Tibial nerve (tissue), 4 donors: ENCODE data around the gene CCDC85C. TPM values are rescaled to one million over a fixed set of nuclear protein-coding genes. Genes with fewer than 3 reads are reported as not detected.
A peak's percentile ranks its signal among the peaks of the same experiment; 100 is the strongest.

ENCODE experiments used
- DNase-seq, 2 donors: peaks; one replicate each; pipeline ENCODE4 v3.0.0-alpha.2; 2019; ENCODE audit warnings: low spot score in 2 of 2
- H3K27ac ChIP-seq, 4 donors: fragments of 200-600 bp; sonication (generic) in 3 of 4; one replicate each; pipeline ENCODE4 v1.5.1; 2017 to 2019; ENCODE audit warnings: mild to moderate bottlenecking in 1 of 4
- H3K27me3 ChIP-seq, 2 donors: fragments of 200-600 bp; sonication (generic) in 1 of 2; one replicate each; pipeline versions ENCODE4 v1.5.1 to v1.6.0; 2017 to 2019
- H3K36me3 ChIP-seq, 3 donors: fragments of 200-600 bp; sonication (generic); one replicate each; pipeline ENCODE4 v1.5.1; 2018 to 2019
- H3K4me1 ChIP-seq, 4 donors: fragments of 200-600 bp; sonication (generic) in 3 of 4; one replicate each; pipeline ENCODE4 v1.5.1; 2017 to 2019
- H3K4me3 ChIP-seq, 4 donors: fragments of 200-600 bp; sonication (generic) in 3 of 4; one replicate each; pipeline ENCODE4 v1.5.1; 2017 to 2019; ENCODE audit warnings: mild to moderate bottlenecking in 1 of 4, moderate library complexity in 1 of 4
- H3K9me3 ChIP-seq, 4 donors: fragments of 200-600 bp; sonication (generic) in 3 of 4; one replicate each; pipeline ENCODE4 v1.5.1; 2017 to 2019
- CTCF ChIP-seq, 5 experiments: fragments of 200-600 bp in 3 of 5; fragments of 450-650 bp in 2 of 5; sonication (generic) in 3 of 5; IDR thresholded peaks; one replicate each; pipeline ENCODE4 v1.5.1; 2016 to 2019; ENCODE audit warnings: antibody characterized with exemption in 5 of 5, mild to moderate bottlenecking in 3 of 5, moderate library complexity in 2 of 5
- EP300 ChIP-seq, 2 donors: sonication (generic); formaldehyde crosslinking; IDR thresholded peaks; one replicate each; pipeline ENCODE4 v1.6.1; 2017; ENCODE audit warnings: antibody characterized with exemption in 2 of 2, mild to moderate bottlenecking in 1 of 2
- POLR2A ChIP-seq, 2 donors: fragments of 450-650 bp; IDR thresholded peaks; one replicate each; pipeline ENCODE4 v1.6.1; 2017; ENCODE audit warnings: antibody characterized with exemption in 2 of 2, mild to moderate bottlenecking in 2 of 2, moderate library complexity in 2 of 2
- WGBS, 2 donors: methylation state at CpG; one replicate each; pipeline ENCODE4 v1.1.5; 2018; 5-methylcytosine and 5-hydroxymethylcytosine counted together
- total RNA-seq, 4 donors: library from RNA; depleted of rRNA; stranded (reverse); fragments of >200 nt; gene quantifications; one replicate each; pipeline ENCODE4 v1.1.0, GENCODE V29; 2016

The CCDC85C gene
- total RNA-seq, 4 donors from 2014 or later: 0.60 to 4.6 (median 1.8) TPM

GRCh38 chr14:99579903-99580571 lies 24.0 kb downstream of the CCDC85C start:
- no peak for DNase-seq
- TF ChIP-seq CTCF (IDR thresholded peaks at IDR 0.05) (no peak), EP300 (IDR thresholded peaks at IDR 0.05) (no peak), POLR2A (IDR thresholded peaks at IDR 0.05) (no peak)
- Histone ChIP-seq H3K27me3 (no peaks in the 10 kb centered on the region), H3K4me3 (no peak overlapping the region), H3K9me3 (no peaks in the 10 kb centered on the region), H3K4me1 (peaks cover 0 to 45% (median 7%) of the 10 kb centered on the region in 4 donors), H3K36me3 (no peaks in the 10 kb centered on the region), H3K27ac (peak overlapping the region in 1 of 4 donors; percentile 53)
- WGBS, 2 donors: 50 to 54% methylated on average over 11 to 14 of the region's 14 CpGs

- Histone ChIP-seq H3K36me3 (no peaks in the 10 kb centered on the region), H3K4me3 (no peak overlapping the region), H3K27me3 (no peaks in the 10 kb centered on the region), H3K27ac (peak overlapping the region in 1 of 4 donors; percentile 53), H3K4me1 (peaks cover 0 to 52% (median 13%) of the 10 kb centered on the region in 4 donors), H3K9me3 (no peaks in the 10 kb centered on the region)
- WGBS, 2 donors: 87% methylated on average over 6 to 11 of the region's 11 CpGs
- TF ChIP-seq CTCF (IDR thresholded peaks at IDR 0.05) (no peak), EP300 (IDR thresholded peaks at IDR 0.05) (no peak)
- DNase-seq: no peak
Observed at GRCh38 chr14:99579120-99579836, 24.7 kb downstream of the CCDC85C start.

- H3K27ac ChIP-seq: peak overlapping the region in 1 of 4 donors; percentile 53
- H3K4me3 ChIP-seq: no peak overlapping the region
- H3K36me3 ChIP-seq: no peaks in the 10 kb centered on the region
- WGBS, 2 donors: 59 to 61% methylated on average over 12 of the region's 12 CpGs
- TF ChIP-seq EP300 (IDR thresholded peaks at IDR 0.05) (no peak), POLR2A (IDR thresholded peaks at IDR 0.05) (no peak), CTCF (IDR thresholded peaks at IDR 0.05) (no peak)
- H3K9me3 ChIP-seq: no peaks in the 10 kb centered on the region
- DNase-seq: no peak
- H3K27me3 ChIP-seq: no peaks in the 10 kb centered on the region
- H3K4me1 ChIP-seq: peaks cover 0 to 59% (median 16%) of the 10 kb centered on the region in 4 donors
Observed at GRCh38 chr14:99578541-99579101, 25.4 kb downstream of the CCDC85C start.

- TF ChIP-seq POLR2A (IDR thresholded peaks at IDR 0.05): no peak
- TF ChIP-seq EP300 (IDR thresholded peaks at IDR 0.05): no peak
- no peak for TF ChIP-seq CTCF (IDR thresholded peaks at IDR 0.05)
- no peaks in the 10 kb centered on the region for H3K36me3 ChIP-seq
- peak overlapping the region in 1 of 4 donors; percentile 17 for H3K27ac ChIP-seq
- no peak overlapping the region for H3K4me3 ChIP-seq
- DNase-seq: no peak
- peaks cover 0 to 73% (median 17%) of the 10 kb centered on the region in 4 donors for H3K4me1 ChIP-seq
- 64 to 71% methylated on average over 21 to 24 of the region's 26 CpGs for WGBS, 2 donors
- no peaks in the 10 kb centered on the region for H3K9me3 ChIP-seq
- no peaks in the 10 kb centered on the region for H3K27me3 ChIP-seq
Observed at GRCh38 chr14:99576761-99577705, 27.0 kb downstream of the CCDC85C start.
